Thoracic aorta (tissue), 2 donors: ENCODE results near the gene AIF1. TPM values are rescaled to one million over a fixed set of nuclear protein-coding genes. Genes with fewer than 3 reads are reported as not detected.

Experiments
- ATAC-seq: fragments of 150-250 bp; one replicate; pipeline ENCODE4 v1.8.0; 2017; ENCODE audit warnings: low read depth; ENCODE audit not compliant: insufficient number of reproducible peaks, low FRiP score
- DNase-seq: peaks from one replicate; pipeline ENCODE4 v3.0.0-alpha.2; 2020; ENCODE audit warnings: low spot score
- H3K27ac ChIP-seq, 2 donors: fragments of 200-600 bp; sonication (generic); 1 replicate in 1 of 2; 2 replicates in 1 of 2; pipeline ENCODE4 v1.5.1; 2016; ENCODE audit warnings: mild to moderate bottlenecking in 2 of 2, moderate library complexity in 2 of 2
- H3K27me3 ChIP-seq: fragments of 200-600 bp; sonication (generic); replicated peaks from 2 replicates; pipeline ENCODE4 v1.6.0; 2016; ENCODE audit warnings: mild to moderate bottlenecking; ENCODE audit not compliant: insufficient read depth
- H3K36me3 ChIP-seq: fragments of 200-600 bp; sonication (generic); one replicate; pipeline ENCODE4 v1.5.1; 2016
- H3K4me1 ChIP-seq, 2 donors: fragments of 200-600 bp; sonication (generic); 1 replicate in 1 of 2; 2 replicates in 1 of 2; pipeline versions ENCODE4 v1.5.1 to v1.6.0; 2016; ENCODE audit warnings: low read depth in 2 of 2, mild to moderate bottlenecking in 1 of 2; ENCODE audit not compliant: control insufficient read depth in 1 of 2
- H3K4me3 ChIP-seq: fragments of 200-600 bp; sonication (generic); 2 replicates; pipeline ENCODE4 v1.5.1; 2016; ENCODE audit warnings: mild to moderate bottlenecking
- H3K9me3 ChIP-seq: fragments of 200-600 bp; sonication (generic); 2 replicates; pipeline ENCODE4 v1.5.1; 2016
- total RNA-seq, 2 donors: library from RNA; depleted of rRNA; stranded (reverse); fragments of >200 nt; gene quantifications; one replicate each; pipeline versions ENCODE4 v1.1.0 to v1.2.3, GENCODE V29; 2016
- TF ChIP-seq, protein P1 (sequence below): fragments of 200-600 bp; sonication (generic); IDR thresholded peaks from one replicate; pipeline ENCODE4 v1.5.1; 2019; ENCODE audit warnings: antibody characterized with exemption

Gene AIF1
- total RNA-seq, 2 donors from 2014 or later = 21.5 to 39.6 TPM

DNA sequence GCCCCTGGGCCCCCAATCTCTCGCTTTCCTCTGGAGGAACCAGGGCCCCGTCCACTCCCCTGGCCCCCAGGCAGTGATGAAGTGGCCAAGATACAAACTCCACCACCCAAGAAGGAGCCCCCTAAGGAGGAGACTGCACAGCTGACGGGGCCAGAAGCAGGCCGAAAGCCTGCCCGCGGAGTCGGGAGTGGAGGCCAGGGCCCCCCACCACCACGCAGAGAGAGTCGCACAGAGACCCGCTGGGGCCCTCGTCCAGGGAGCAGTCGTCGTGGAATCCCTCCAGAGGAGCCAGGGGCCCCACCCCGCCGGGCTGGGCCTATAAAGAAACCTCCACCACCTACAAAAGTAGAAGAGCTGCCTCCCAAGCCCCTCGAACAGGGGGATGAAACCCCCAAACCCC, 16.2 kb downstream of the AIF1 start:
- no peaks in the 10 kb centered on the region for H3K4me1 ChIP-seq
- peaks cover 97% of the 10 kb centered on the region for H3K36me3 ChIP-seq
- H3K9me3 ChIP-seq = no peaks in the 10 kb centered on the region
- ATAC-seq = no peak
- TF ChIP-seq, protein P1, sequence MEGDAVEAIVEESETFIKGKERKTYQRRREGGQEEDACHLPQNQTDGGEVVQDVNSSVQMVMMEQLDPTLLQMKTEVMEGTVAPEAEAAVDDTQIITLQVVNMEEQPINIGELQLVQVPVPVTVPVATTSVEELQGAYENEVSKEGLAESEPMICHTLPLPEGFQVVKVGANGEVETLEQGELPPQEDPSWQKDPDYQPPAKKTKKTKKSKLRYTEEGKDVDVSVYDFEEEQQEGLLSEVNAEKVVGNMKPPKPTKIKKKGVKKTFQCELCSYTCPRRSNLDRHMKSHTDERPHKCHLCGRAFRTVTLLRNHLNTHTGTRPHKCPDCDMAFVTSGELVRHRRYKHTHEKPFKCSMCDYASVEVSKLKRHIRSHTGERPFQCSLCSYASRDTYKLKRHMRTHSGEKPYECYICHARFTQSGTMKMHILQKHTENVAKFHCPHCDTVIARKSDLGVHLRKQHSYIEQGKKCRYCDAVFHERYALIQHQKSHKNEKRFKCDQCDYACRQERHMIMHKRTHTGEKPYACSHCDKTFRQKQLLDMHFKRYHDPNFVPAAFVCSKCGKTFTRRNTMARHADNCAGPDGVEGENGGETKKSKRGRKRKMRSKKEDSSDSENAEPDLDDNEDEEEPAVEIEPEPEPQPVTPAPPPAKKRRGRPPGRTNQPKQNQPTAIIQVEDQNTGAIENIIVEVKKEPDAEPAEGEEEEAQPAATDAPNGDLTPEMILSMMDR = no peak
- no peak for DNase-seq
- H3K27ac ChIP-seq = no peak overlapping the region
- H3K4me3 ChIP-seq = no peak overlapping the region
- H3K27me3 ChIP-seq = no peaks in the 10 kb centered on the region

DNA sequence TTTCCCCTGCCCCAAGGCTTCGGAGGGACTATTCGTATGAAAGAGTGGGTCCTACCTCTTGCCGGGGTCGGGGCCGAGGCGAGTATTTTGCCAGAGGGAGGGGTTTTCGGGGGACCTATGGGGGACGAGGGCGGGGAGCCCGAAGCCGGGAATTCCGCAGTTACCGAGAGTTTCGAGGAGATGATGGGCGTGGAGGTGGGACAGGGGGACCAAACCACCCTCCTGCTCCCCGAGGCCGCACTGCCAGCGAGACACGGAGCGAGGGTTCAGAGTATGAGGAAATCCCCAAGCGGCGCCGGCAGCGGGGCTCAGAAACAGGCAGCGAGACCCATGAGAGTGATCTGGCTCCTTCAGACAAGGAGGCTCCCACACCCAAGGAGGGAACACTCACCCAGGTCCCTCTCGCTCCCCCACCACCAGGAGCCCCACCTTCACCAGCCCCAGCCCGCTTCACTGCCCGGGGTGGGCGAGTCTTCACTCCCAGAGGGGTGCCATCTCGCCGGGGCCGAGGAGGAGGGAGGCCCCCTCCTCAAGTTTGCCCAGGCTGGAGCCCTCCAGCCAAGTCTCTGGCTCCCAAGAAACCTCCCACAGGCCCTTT, 16.7 kb downstream of the AIF1 start:
- TF ChIP-seq, protein P1 = no peak
- peaks cover 97% of the 10 kb centered on the region for H3K36me3 ChIP-seq
- H3K4me1 ChIP-seq = no peaks in the 10 kb centered on the region
- no peaks in the 10 kb centered on the region for H3K9me3 ChIP-seq
- no peak for DNase-seq
- no peak overlapping the region for H3K27ac ChIP-seq
- no peaks in the 10 kb centered on the region for H3K27me3 ChIP-seq
- ATAC-seq = no peak
- H3K4me3 ChIP-seq = no peak overlapping the region

DNA sequence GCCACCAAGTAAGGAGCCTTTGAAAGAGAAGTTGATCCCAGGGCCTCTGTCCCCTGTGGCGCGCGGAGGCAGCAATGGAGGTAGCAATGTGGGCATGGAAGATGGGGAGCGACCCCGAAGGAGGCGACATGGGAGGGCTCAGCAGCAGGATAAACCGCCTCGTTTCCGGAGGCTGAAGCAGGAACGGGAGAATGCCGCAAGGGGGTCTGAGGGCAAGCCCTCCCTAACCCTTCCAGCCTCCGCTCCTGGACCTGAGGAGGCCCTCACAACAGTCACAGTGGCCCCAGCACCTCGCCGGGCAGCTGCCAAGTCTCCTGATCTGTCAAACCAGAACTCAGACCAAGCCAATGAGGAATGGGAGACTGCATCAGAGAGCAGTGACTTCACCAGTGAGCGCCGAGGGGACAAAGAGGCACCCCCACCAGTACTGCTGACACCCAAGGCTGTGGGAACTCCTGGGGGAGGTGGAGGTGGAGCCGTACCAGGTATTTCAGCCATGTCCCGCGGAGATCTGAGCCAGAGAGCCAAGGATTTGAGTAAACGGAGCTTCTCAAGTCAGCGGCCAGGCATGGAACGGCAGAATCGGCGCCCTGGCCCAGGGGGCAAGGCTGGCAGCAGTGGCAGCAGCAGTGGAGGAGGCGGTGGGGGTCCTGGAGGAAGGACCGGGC, 17.4 kb downstream of the AIF1 start:
- no peak overlapping the region for H3K27ac ChIP-seq

DNA sequence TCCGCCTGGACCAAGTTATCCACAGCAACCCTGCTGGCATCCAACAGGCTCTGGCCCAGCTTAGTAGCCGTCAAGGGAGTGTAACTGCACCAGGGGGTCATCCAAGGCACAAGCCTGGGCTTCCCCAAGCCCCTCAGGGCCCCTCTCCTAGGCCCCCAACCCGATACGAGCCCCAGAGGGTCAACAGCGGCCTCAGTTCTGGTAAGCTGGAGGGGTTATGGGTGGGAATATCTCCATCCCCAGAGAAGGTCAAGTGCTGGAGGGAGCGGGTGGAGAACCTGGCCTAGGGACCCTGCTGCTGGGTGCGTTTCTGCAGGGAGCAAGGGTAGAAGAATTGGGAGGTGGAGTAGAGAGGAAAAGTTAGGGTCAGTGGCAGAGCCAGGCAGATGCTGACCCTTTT, 18.4 kb downstream of the AIF1 start:
- H3K36me3 ChIP-seq = peaks cover 94% of the 10 kb centered on the region
- H3K4me3 ChIP-seq = no peak overlapping the region
- DNase-seq = no peak
- no peaks in the 10 kb centered on the region for H3K27me3 ChIP-seq
- no peaks in the 10 kb centered on the region for H3K4me1 ChIP-seq
- H3K9me3 ChIP-seq = no peaks in the 10 kb centered on the region
- no peak for ATAC-seq
- no peak overlapping the region for H3K27ac ChIP-seq
- TF ChIP-seq, protein P1 = no peak

More for the DNA sequence above, 17.4 kb downstream of the AIF1 start:
- no peaks in the 10 kb centered on the region for H3K27me3 ChIP-seq
- H3K9me3 ChIP-seq = no peaks in the 10 kb centered on the region
- H3K4me3 ChIP-seq = no peak overlapping the region
- peaks cover 96% of the 10 kb centered on the region for H3K36me3 ChIP-seq
- H3K4me1 ChIP-seq = no peaks in the 10 kb centered on the region
- DNase-seq = no peak
- TF ChIP-seq, protein P1 = no peak
- no peak for ATAC-seq

DNA sequence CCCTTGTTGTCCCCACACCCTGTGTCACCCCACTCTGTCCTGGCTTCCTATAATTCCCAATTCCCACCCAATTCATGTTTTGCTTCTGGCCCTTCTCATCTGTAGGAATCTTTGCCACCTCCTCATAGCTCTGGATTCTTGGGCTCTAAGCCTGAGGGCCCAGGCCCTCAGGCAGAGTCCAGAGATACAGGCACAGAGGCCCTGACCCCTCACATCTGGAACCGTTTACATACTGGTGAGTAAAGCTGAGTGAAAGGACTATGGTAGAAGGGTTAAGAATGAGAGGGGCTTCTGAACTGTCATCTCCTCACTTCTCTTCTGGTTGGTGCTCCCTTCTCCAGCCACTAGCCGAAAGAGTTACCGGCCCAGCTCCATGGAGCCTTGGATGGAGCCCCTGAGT, 19.1 kb downstream of the AIF1 start:
- H3K9me3 ChIP-seq = no peaks in the 10 kb centered on the region

More for the DNA sequence above, 19.1 kb downstream of the AIF1 start:
- DNase-seq = no peak
- no peak for ATAC-seq
- H3K36me3 ChIP-seq = peaks cover 88% of the 10 kb centered on the region
- TF ChIP-seq, protein P1 = no peak
- no peaks in the 10 kb centered on the region for H3K4me1 ChIP-seq
- H3K4me3 ChIP-seq = no peak overlapping the region
- no peak overlapping the region for H3K27ac ChIP-seq
- no peaks in the 10 kb centered on the region for H3K27me3 ChIP-seq
